ACC112 (cell line): ENCODE measurements around the gene TTYH3.

Experiments
- H2AFZ ChIP-seq: fragments of 200-600 bp; sonication (generic); one replicate; pipeline ENCODE4 v1.6.0; 2017; ENCODE audit warnings: antibody characterized with exemption, low read length; ENCODE audit not compliant: unreplicated experiment
- H3K27ac ChIP-seq: fragments of 200-600 bp; sonication (generic); 2 replicates; pipeline ENCODE4 v1.5.1; 2014; ENCODE audit warnings: low read depth, mild to moderate bottlenecking, antibody characterized with exemption, low read length, moderate library complexity
- H3K27me3 ChIP-seq: fragments of 200-600 bp; sonication (generic); 2 replicates; pipeline ENCODE4 v1.6.1; 2014; ENCODE audit warnings: mild to moderate bottlenecking, antibody characterized with exemption, low read length, moderate library complexity, mixed read lengths; ENCODE audit not compliant: insufficient read depth
- H3K36me3 ChIP-seq: fragments of 200-600 bp; sonication (generic); 2 replicates; pipeline ENCODE4 v1.6.1; 2016; ENCODE audit warnings: mild to moderate bottlenecking, antibody characterized with exemption, low read length, moderate library complexity, mixed read lengths; ENCODE audit not compliant: insufficient read depth
- H3K4me1 ChIP-seq: fragments of 200-600 bp; sonication (generic); one replicate; pipeline ENCODE4 v1.6.1; 2016; ENCODE audit warnings: low read length, mixed read lengths; ENCODE audit not compliant: insufficient read depth, unreplicated experiment, control insufficient read depth
- H3K4me3 ChIP-seq: fragments of 200-600 bp; sonication (generic); 2 replicates; pipeline ENCODE4 v1.5.1; 2014; ENCODE audit warnings: mild to moderate bottlenecking, low read depth, low read length
- H3K79me2 ChIP-seq: fragments of 200-600 bp; sonication (generic); one replicate; pipeline ENCODE4 v1.6.0; 2016; ENCODE audit warnings: low read length; ENCODE audit not compliant: control insufficient read depth, unreplicated experiment, insufficient read depth

The TTYH3 gene

GRCh38 chr7:2637505-2638223 is 5.9 kb downstream of the TTYH3 start:
- Histone ChIP-seq H3K79me2 (peaks cover 15% of the 10 kb centered on the region), H3K4me1 (peaks cover 23% of the 10 kb centered on the region)

GRCh38 chr7:2638224-2638991 is 6.6 kb downstream of the TTYH3 start:
- H3K36me3 ChIP-seq, result no peaks in the 10 kb centered on the region
- H3K4me1 ChIP-seq, result peaks cover 17% of the 10 kb centered on the region
- no peak overlapping the region for H2AFZ ChIP-seq
- no peak overlapping the region for H3K27ac ChIP-seq
- H3K4me3 ChIP-seq, result no peak overlapping the region
- peaks cover 15% of the 10 kb centered on the region for H3K79me2 ChIP-seq
- H3K27me3 ChIP-seq, result no peaks in the 10 kb centered on the region

More at GRCh38 chr7:2637505-2638223, 5.9 kb downstream of the TTYH3 start:
- Histone ChIP-seq H2AFZ (no peak overlapping the region), H3K27me3 (no peaks in the 10 kb centered on the region), H3K36me3 (no peaks in the 10 kb centered on the region), H3K4me3 (no peak overlapping the region), H3K27ac (no peak overlapping the region)

DNA sequence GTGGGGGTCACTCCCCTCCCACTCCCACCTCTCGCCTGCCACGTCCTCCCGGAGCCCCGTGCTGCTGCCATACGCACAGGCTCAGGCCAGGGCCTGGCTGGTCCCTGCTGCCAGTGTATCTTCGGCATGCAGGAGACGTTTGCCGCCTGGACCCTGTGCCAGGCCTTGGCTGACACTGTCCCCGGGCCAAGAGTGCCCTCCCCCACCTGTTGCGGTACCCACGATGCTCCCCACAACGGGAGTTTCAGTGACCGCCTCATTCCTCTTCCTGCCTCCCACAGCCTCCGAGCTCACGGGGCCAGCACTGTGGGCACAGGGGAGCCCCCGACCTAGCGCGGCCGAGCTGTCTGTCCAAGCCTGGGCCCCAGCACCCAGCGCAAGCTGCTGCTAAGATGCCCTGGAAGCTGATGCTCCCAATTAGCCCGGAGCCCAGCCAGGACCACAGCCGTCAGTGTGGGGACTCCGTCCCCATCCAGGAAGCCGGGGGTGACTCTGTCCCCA is 7.4 kb downstream of the TTYH3 start:
- Histone ChIP-seq H3K27ac (no peak overlapping the region), H3K36me3 (no peaks in the 10 kb centered on the region), H3K4me3 (no peak overlapping the region), H2AFZ (no peak overlapping the region), H3K27me3 (no peaks in the 10 kb centered on the region), H3K79me2 (peaks cover 15% of the 10 kb centered on the region), H3K4me1 (peaks cover 11% of the 10 kb centered on the region)

GRCh38 chr7:2639695-2640481 is 8.1 kb downstream of the TTYH3 start:
- no peak overlapping the region for H3K4me3 ChIP-seq
- H3K79me2 ChIP-seq, result peaks cover 15% of the 10 kb centered on the region
- no peak overlapping the region for H3K27ac ChIP-seq
- H2AFZ ChIP-seq, result no peak overlapping the region
- H3K27me3 ChIP-seq, result no peaks in the 10 kb centered on the region
- H3K36me3 ChIP-seq, result no peaks in the 10 kb centered on the region
- peaks cover 11% of the 10 kb centered on the region for H3K4me1 ChIP-seq

- H3K79me2 ChIP-seq, result peaks cover 11% of the 10 kb centered on the region
- no peaks in the 10 kb centered on the region for H3K27me3 ChIP-seq
- H2AFZ ChIP-seq, result no peak overlapping the region
- H3K4me3 ChIP-seq, result no peak overlapping the region
- peaks cover 17% of the 10 kb centered on the region for H3K4me1 ChIP-seq
- no peak overlapping the region for H3K27ac ChIP-seq
- H3K36me3 ChIP-seq, result no peaks in the 10 kb centered on the region
These were observed 8.7 kb downstream of the TTYH3 start for GRCh38 chr7:2640482-2640830.

GRCh38 chr7:2640846-2641316 is 9.1 kb downstream of the TTYH3 start:
- Histone ChIP-seq H3K27ac (no peak overlapping the region), H2AFZ (no peak overlapping the region), H3K27me3 (no peaks in the 10 kb centered on the region), H3K4me3 (no peak overlapping the region), H3K36me3 (no peaks in the 10 kb centered on the region), H3K4me1 (peaks cover 18% of the 10 kb centered on the region), H3K79me2 (peaks cover 7% of the 10 kb centered on the region)

DNA sequence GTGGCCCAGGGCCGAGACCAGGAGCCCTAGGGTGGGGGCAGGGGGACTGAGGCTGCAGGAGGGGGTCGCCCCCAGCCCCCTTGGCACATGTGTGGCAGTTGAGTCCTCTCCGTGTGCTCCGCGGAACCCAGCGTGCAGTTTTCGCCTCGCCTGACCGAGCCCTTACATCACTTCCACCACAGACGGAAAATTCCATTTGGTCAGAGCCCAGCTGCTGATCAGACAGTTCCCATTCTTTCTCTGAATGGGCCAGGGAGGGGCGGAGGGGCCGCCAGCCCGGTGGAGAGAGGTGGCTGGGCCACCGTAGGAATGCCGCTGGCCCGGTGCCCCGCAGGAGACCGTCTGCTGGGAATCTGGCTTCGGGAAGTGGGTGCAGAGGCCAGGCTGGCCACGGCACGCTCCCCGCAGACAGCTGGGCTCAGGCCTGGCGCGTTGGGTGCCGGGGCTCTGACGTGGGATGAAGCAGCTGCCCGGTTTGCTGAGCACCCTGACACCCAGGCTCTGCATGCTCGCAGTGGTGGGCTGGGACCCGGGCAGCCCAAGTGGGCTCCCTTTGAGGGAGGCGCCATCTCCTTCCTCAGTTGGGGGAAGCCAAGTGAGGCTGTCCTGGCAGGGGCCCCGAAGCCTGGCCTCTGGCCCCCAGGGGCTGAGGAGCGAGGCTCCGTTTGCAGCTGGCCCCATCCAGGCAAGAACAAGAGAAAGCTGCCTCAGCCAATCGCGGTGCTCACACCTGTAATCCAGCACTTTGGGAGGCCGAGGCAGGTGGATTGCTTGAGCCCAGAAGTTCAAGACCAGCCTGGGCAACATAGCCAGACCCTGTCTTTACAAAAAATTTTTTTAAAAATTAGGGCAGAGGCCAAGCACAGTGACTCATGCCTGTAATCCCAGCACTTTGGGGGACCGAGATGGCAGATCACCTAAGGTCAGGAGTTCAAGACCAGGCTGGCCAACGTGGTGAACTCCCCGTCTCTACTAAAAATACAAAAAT is 9.9 kb downstream of the TTYH3 start:
- Histone ChIP-seq H3K79me2 (peaks cover 3% of the 10 kb centered on the region), H3K27me3 (no peaks in the 10 kb centered on the region), H3K36me3 (no peaks in the 10 kb centered on the region), H3K4me3 (no peak overlapping the region), H3K4me1 (peaks cover 18% of the 10 kb centered on the region), H3K27ac (no peak overlapping the region; the same call in 1 of the 2 replicates), H2AFZ (no peak overlapping the region)

DNA sequence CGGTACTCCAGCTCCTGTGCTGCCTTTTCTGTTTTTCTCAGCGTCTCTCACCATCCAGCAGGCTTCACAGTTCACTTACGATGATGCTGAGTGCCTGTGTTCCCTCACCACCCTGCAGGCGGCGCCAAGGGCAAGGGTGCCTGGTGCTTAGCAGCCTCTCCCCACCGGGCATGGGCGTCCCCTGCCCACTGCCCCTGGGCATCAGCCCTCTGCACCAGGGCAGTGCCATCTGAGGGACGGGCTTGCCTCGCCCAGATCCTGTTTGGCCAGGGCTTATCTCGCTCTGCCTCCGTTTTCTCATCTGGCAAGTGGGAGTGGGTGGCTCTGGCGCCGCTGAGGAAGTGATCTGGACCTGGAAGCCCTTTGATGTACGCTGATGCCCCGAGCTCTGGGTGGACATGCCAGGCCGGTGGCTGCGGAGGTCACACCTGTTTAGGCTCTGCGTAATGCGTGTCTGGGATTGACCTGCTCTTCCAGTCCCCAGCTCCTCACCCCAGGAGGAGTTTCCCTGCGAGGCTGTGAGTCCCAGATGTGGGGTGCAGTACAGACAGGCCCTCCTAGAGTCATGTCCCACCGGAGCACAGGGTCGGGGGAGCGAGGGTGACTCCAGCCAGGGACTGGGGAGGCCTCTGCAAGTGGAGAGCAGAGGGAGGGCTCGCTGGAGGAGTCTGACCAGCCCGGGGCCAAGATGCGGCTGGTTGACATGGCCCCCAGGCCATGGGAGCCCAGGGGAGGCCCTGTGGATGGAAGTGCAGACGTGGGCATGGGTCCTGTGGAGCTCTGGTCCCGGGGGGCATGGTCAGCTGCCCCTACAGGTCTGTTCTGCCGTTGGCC is 11.8 kb downstream of the TTYH3 start:
- Histone ChIP-seq H3K4me3 (no peak overlapping the region), H3K4me1 (peaks cover 11% of the 10 kb centered on the region), H3K79me2 (no peaks in the 10 kb centered on the region), H3K27me3 (no peaks in the 10 kb centered on the region), H2AFZ (no peak overlapping the region), H3K27ac (no peak overlapping the region), H3K36me3 (no peaks in the 10 kb centered on the region)

DNA sequence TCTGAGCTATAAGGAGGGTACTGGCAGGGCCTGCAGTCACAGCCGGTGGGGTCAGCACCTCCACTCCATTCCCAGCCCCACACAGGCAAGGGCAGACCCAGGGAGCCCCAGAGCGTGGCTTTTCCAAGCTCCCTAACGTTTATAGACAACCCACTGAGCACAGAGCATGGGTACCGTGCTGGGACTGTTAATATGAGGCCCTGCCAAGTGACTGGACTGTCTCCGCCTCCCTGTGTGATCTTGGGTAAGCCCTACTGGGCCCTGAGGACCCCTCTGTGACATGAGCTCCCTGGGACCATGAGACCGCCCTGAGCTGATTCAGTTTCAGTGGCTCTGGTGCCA is 12.4 kb downstream of the TTYH3 start:
- Histone ChIP-seq H3K36me3 (no peaks in the 10 kb centered on the region), H3K4me1 (peaks cover 9% of the 10 kb centered on the region), H3K79me2 (no peaks in the 10 kb centered on the region), H3K27me3 (no peaks in the 10 kb centered on the region), H2AFZ (no peak overlapping the region), H3K27ac (no peak overlapping the region), H3K4me3 (no peak overlapping the region)
